ENCODE results near the gene THEM5.

THEM5 gene

DNA sequence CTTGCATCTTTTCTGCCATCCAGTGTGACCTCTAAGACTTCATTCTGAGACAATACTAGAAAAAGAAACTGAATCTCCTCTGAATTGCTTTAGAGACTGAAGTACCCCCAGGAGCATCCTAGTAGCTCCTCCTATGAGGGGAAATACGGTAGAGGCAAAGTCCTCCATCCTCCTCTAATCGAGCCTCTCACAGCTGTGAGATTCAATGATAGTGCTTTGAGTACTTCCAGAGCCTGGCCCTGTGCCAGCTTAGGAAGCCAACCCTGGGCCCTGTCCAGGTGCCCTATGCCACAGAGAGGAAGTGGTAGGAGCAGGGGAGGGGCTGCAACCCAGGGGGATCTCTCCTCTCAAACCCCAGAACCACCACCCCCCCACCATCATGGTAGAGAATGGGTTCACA lies 32.6 kb downstream of the THEM5 start:
- no peak for DNase-seq (ENCODE audit: low read depth in 1 of 2, low spot score in 1 of 2)

DNA sequence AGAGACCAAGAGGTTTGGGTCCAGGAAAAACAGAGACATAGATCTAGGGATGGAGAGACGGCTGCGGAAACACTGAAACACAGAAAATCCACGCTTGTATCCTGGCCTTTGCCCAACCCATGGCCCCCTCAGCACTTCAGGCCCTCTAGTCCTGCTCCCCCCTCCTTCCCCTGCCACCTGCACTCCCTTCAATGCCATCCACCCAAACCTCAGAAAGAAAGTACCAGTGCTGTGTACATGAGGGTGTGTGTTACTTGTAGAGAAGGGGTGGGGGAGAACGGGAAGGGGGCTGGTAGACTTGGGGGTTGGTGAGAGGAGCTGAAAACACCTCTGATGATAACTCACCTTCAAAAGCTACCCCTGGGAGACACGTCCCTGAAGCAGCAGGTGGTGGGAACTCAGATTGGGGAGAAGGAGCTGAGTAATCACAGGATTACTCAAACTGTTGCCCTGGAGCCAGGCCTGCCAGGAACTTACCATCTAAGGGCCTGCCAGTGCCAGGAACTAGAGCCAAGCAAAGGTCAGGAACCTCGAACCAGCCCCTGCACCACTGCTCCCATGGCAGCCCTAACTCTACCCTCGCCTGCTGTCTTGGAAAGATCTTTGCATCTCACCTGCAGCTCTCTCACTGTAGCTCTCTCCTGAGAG lies 33.4 kb downstream of the THEM5 start:
- DNase-seq (ENCODE audit: low read depth in 1 of 2, low spot score in 1 of 2) = no peak

DNA sequence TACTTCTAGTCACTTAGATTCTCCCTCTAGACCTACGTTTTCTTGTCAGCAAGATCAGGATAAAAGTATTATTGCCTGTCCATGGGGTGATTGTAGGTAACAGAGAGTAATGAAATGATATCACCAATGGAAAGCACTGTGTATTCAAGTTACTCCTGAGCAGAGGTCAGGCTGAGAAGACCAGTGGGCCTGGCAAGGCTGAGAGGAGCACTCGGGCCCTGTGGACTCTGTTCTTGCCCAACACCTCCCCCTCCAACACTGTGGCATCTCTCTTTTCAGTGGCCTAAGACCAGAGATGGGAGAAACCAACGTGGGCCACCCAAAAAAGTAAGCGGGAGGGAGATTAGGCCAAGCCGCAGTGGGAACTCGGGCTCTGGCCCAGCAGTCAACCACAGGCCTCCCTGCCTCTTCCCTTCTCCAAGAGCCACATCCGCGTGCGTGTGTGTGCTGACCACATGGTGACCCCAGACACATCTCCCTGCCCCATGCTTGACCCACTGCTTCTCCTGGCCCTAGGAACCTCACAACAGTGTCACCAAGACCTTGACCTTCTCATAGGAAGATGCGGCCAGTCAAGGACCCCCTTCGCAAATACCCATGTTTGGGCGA lies 34.2 kb downstream of the THEM5 start:
- no peak for DNase-seq (ENCODE audit: low read depth in 1 of 2, low spot score in 1 of 2)

DNA sequence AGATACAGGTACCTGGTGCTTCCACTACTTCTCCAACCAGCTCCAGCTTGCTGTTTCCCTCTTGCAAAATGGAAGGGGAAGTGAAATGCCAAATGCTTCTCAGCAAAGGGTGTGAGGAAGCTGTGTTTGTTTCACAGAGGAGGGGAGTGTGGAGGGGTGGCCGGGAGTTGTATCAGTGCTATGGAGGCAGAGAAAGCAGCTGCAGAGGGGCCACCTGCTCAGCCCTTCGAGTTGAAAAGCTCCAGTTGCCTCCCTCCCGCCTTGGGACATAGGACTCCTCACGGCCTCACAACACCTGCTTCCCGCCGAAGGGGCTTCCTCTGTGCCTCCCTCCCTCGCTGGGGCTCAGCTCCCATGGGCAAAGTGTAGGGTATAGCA lies 36.2 kb downstream of the THEM5 start:
- DNase-seq (ENCODE audit: low read depth in 1 of 2, low spot score in 1 of 2) = no peak

DNA sequence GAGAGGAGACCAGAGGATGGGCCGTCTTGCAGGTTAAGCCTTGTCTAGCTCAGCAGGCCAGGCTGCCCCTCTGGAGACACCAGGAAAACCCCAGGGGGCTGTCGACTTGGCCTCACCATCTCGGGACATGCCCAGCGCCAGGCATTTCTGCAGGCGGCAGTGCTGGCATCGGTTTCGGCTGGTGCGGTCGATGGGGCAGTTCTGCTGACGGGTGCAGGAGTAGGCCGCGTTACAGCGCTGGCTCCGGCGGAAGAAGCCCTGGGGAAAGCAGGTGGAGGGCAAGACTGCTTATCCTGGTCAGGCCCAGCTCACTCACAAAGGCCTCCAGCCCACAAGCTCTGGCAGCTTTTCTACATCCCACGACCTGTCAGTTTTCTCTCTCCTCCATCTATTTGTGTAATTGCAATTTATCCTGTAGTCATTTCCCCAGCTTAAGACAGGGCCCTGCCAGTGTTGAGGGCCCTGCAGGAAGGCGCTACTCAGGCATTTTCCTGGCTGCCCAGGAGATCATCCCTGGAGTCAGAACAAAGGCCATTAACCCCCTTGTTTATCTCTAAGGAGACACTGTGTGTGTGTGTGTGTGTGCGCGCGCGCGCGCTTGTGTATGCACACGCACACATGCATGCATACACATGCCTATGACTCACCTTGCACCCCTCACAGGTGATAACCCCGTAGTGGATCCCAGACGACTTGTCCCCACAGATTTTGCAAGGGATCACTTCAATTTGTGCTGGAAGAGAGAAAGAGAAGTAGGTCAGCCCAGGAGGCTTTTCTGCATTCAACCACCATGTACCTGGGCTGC lies 36.8 kb downstream of the THEM5 start:
- no peak for DNase-seq (ENCODE audit: low read depth in 1 of 2, low spot score in 1 of 2)

DNA sequence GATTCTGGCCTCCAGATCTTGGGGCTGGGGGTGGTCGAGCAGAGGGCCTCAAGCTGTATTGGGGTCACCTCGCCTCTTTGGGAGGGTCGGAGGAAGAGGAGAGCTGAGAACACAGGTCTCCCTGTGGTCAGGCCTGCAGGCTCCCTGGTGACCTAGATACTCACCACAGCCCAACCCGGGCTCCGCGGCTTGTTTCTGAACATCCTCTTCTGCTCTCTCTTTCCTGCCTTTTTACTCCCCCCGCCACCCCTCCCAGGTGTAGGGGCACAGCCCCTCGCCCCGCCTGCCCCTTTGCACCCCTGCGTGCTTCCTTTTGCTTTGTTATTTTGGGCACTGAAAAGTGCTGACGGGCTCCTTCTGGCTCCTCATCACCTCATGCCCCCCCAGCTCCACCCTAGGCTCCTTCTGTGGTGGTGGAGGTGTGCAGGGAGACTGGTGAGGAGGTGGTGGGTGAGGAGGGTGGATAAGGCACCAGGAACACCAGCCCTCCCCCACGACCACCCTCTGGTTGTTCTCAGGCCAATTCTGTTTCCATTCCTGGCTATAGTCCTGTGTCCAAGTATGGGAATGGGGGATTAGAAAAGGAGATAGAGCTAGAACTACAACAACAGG lies 37.7 kb downstream of the THEM5 start:
- DNase-seq (ENCODE audit: low read depth in 1 of 2, low spot score in 1 of 2) = no peak

DNA sequence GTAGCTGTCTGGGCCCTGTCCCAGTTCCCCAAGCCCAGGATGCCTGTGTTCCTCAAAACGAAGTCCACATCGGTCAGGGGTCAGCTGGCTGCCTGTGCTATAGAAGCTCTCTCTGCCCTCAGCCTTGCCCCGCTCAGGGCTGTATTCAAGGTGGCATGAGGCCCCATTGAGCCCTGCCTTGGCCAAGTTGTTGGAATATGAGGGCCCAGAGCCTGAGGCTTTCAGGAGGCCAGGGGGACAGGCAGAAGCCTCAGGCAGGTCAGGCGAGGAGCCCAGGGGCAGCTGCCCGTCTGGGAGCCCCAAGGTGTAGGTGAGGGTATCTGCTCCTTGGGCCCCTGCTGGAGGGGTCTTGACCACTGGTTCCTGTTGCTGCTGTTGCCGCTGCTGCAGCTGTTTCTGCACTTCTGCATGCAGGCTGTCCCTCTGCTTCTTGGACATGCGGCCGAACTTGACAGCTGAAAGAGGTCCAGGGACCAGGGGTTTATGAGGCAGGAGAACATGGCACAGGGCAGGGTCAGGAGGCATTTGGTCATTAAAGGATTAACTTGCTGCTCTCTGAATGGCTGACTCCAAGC lies 38.5 kb downstream of the THEM5 start:
- no peak for DNase-seq (ENCODE audit: low read depth in 1 of 2, low spot score in 1 of 2)

DNA sequence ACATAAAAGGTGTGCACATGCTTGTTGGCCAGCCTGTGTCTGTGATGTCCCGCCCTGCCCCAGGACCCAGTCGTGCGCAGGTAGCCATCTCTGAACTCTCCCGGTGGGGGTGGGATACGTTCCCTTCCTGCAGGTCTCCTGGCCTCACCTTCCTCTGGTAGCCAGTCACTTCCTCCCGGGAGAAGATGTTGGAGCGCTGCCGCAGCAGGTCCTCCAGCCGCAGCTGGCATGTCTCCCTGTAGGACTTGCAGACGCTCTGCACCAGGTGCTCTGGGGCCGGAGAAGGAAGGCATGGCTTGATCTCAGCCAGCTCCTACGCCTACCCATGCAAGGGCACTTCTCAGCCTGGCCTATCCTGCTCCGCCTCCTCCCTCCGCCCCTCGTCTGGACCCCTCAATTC lies 39.1 kb downstream of the THEM5 start:
- DNase-seq (ENCODE audit: low read depth in 1 of 2, low spot score in 1 of 2) = no peak

DNA sequence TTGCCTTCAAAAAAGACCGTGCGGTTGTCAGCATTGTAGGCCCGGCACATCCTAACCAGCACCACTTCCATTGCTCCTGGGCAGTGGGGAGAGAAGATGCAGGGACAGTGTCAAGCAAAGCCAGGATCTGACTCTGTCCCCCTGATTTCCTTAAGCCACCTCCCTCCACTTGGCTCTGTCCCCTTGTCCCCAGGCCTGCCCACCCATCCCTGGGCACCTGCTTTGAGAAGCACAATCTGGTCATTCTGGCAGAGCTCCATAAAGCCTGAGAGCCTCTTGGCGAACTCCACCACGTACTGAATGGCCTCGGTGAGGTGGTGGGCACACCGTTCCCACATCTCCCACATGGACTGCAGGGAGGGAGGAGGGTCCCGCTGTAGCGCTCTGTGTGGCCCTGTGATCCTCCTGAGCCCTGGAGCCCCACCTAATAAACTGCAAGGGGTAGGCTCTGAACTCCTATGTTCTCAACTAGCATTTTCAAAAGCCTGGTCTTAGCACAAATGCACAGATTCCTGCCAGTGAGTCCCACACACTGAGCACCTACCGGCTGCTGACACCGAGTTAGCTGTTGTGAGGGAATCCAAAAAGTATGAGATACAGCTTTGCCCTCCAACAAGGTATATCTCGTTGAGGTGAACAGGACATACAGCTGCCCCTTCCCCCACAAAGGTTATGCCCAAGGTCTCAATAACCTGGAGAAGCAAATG lies 40.1 kb downstream of the THEM5 start:
- no peak for DNase-seq (ENCODE audit: low read depth in 1 of 2, low spot score in 1 of 2)

DNA sequence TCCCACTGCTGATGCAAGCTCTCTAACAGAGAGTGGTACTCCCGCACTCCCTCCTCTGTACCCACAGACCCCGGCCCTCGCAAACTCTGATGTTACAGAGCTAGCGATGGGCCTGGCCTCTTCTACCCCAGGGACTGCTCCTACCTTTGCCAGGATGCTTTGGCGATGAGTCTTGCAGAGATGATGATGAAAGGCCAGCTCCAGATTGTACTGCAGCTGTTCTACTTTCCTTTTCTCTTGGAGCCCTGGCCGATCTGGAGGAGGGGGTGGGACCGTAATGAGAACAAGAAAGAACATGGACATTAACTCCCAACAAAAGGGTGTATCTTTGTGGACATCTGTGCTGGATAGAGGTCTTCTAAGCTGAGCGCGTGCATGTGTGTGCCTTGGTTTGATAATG lies 42.3 kb downstream of the THEM5 start:
- no peak for DNase-seq (ENCODE audit: low read depth in 1 of 2, low spot score in 1 of 2)

DNA sequence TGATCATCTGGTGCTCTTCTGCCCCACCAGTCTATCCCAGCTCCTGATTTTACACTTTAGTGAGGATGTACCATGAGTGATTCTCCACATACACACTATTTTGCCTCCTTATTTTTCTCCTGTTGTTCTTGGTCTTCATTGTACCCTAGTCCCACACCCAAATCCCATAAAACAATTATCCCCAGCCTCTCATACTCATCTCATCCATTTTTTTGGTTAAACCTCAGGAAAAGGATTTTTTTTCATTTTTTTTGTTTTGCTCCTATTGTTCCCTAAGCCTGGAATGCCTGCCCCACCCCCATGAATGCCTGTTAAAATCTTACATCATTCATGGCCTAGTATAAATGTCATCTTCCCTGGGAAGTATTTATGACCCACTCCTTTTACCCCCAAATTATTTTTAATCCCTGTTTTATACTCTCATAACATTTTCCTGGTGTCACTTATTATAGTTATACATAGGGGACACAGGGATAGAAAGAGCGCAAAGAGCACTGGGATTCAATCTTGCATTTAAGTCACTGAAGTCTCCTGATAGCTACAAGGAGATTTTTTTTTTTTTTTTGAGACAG lies 43.4 kb downstream of the THEM5 start:
- no peak for DNase-seq (ENCODE audit: low read depth in 1 of 2, low spot score in 1 of 2)

DNA sequence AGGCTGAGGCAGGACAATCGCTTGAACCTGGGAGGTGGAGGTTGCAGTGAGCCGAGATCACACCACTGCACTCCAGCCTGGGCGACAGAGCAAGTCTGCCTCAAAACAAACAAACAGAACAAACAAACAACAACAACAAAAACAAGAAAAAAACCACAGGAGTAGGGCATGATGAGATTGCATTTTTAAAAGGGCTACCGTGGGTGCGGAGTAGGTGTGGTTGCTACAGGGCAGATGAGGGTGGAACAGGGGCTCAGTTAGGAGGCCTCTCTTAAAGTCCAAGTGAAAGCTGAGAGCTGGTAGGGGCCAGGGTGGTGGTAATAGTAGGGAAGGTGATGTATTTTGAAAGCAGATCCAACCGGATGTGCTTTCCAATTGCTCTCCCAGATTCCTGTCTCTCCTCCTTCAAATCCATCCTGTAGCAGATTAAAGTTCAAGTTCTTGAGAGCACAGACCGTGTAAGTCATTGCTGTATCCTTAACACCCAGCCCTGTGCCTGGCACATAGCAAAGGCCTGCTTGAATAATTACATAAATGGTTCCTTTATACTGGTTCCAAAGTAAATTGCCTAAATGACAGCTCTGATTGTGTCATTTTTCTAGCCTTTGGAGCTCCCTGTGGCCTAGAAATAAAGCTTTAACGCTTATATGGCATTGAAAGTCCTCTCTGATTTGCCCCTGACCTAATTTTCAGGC lies 44.1 kb downstream of the THEM5 start:
- no peak for DNase-seq (ENCODE audit: low read depth in 1 of 2, low spot score in 1 of 2)

DNA sequence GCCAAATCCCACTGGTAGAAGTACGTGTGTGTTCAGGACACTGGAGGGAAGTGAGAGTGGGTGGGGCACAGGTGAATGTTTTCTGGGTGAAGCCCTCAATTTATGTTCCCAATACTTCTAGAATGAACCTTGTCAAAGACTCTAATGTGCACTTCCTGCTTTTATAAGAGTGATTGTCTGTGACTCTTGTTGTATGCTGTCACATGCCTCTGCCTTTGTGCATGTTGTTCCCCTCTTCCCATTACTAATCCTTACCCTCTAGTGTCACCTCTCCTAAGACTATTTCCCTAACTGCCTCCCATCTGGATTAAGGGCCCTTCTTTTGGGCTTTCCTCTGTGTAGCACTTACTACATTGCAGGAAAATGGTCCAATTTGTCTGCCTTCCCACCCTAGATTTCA lies 45.7 kb downstream of the THEM5 start:
- DNase-seq (ENCODE audit: low read depth in 1 of 2, low spot score in 1 of 2) = no peak

DNA sequence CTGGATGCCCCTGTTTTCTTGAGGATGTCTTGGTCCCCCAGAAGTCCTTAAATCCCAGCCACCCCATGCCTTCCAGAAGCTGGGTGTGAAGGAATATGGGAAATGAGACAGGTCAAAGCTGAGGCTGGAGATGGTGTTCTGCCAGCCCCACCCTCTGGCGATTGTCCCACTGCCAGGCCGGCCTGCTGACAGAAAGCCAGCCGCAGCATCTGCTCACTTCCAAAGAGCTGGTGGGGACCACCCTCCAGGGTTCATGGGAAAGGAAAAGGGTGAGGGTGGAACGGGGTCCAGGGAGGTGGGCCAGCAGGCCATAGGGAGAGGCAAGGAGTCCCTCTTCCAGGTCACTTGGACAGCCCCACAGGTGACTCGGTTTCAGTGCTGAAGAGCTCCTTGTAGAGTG lies 46.4 kb downstream of the THEM5 start:
- DNase-seq (ENCODE audit: low read depth in 1 of 2, low spot score in 1 of 2) = no peak

DNA sequence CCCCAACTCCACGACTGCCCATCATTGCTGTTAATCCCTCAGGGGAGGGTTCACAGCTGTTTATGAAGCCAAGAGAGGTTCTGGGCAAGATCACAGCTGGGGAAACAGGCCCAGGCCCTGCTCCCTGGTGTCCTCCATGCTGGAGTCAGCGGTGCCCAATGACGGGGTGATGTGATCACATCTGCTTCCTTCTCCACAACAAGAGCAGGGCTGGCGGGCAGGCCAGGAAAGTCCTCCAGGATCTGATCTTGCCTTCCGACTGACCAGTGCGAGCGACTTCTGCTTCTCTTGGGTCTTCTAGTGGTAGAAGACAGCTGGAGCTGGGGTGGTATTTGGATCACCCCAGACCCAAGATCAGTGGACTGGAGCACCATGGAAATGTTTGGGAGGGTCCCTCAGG lies 47.3 kb downstream of the THEM5 start:
- DNase-seq (ENCODE audit: low read depth in 1 of 2, low spot score in 1 of 2) = no peak

DNA sequence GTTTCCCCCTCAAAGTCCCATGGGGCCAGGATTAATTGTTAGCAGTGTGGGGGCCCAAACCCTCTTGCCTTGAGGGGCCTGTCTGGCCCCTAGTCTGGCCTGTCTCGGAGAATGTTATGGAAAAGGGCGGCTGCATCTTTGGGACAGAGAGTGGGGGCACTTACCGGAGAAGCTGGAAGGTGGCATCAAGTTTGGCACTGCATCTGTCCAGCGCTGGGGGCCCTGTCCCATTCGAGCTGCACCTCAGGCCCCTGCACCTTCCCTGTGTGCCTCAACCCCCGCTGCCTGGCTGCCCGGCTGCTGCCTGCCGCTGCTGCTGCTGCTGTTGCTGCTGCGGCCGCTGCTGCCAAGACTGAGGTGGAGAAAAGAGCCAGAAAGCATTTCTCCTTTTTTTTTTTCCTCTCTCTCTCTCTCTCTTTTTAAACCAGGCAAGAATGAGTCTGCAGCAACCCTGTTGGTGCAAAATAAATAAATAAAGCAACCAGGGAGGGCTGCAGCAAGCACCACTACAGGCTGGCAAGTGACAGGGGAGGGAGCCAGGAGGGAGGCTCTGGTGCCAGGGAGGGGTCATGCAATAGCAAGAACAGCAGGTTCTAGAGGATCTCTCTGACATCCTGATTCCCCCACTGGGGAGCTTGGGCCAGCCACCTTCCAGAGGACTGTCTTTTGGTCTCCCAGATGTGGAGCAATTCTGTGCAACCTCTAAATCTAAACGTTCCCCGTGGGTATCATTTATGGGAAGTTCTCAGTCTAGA lies 48.3 kb downstream of the THEM5 start, which contains the start of gene LINGO4:
LINGO4 (minus strand) TSS at position 354 of the 755 bp plus-strand sequence. CDS start 2,715 bp downstream, outside the sequence.
- DNase-seq (ENCODE audit: low read depth in 1 of 2, low spot score in 1 of 2) = no peak

DNA sequence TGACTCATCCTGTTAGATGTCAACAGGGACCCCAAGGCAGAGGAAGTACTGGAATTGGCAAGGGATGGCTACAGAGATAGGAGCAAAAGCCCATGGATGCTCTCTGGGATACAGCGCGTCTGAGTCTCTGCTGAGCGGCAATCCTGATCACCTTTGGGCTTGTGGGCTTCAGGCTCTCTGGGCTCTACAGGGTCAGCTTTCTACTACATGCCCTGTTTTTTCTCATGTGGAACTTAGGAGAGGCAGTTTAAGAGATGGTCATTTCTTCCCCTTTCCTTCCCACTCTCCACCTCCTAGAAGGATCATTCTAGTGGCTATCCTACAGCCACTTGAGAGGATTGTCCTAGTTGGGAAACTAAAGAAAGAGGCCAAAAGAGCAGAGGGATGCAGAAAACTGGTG lies 49.6 kb downstream of the THEM5 start:
- DNase-seq (ENCODE audit: low read depth in 1 of 2, low spot score in 1 of 2) = no peak

DNA sequence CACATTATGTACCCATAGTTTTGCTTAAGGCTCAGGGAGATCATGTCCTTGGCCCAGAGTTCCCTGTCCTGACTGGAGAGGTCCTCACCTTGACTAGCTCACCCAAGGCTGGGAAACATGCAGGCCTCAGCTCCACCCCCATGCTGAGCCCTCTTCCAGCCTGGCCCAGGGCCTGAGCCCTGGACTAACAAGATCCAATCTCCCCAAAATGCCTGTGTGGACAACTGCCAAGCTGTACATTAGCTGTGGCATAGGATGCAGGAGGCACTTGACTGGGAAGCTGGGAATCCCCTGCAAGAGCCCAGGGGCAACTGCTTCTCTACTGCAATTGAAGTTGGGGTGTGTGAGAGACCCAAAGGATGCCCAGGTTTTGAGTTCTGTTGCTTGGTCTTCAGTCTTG lies 50.3 kb downstream of the THEM5 start:
- no peak for DNase-seq (ENCODE audit: low read depth in 1 of 2, low spot score in 1 of 2)

DNA sequence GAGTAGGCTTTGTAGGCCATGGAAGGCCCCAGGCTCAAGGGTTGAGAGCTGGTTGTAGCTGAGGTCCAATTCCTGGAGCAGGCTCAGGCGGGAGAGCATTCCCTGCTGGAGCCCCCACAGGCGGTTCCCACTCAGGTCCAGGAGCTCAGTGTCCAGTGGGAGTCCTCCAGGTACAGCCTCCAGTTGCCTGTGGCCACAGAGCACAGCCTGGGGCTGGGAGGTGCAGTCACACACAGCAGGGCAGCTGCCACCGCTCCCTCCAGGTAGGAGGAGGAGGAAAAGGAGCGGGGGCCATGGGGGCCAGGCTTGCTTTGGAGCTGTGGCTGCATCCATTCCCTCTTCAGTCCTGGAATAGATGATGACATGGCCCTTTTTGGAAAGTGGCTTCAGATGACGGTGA lies 51.1 kb downstream of the THEM5 start:
- no peak for DNase-seq (ENCODE audit: low read depth in 1 of 2, low spot score in 1 of 2)

Data from activated T-helper 1 cell treated with anti-CD3 and anti-CD28 coated beads, Interleukin-2, amount 50 U/mL, for 16 hours (primary cell).